ENCODE data around the gene NELL2.

- no peak for TF ChIP-seq CTCF (IDR thresholded peaks at IDR 0.05)
- no peak for TF ChIP-seq POLR2A (IDR thresholded peaks at IDR 0.05)
Observed at GRCh38 chr12:44511289-44511688, 364.8 kb downstream of the NELL2 start.

All from esophagus squamous epithelium (tissue), 4 donors.